ENCODE measurements around the gene GFY. TPM values are rescaled to one million over a fixed set of nuclear protein-coding genes. Genes with fewer than 3 reads are reported as not detected.

The GFY gene
- total RNA-seq, 4 donors from 2014 or later, result not detected

GRCh38 chr19:49413348-49413747 lies 11.8 kb upstream of the GFY start:
- no peak for TF ChIP-seq POLR2AphosphoS5 (IDR thresholded peaks at IDR 0.05)
- Histone ChIP-seq H3K27me3 (peaks cover 35% of the 10 kb centered on the region), H3K9me3 (no peaks in the 10 kb centered on the region), H3K36me3 (no peaks in the 10 kb centered on the region), H3K4me1 (peaks cover 0 to 8% (median 0%) of the 10 kb centered on the region in 4 donors), H3K27ac (no peak overlapping the region), H3K4me3 (no peak overlapping the region)
- intact Hi-C loops (cut with DNase I; ENCODE audit: low total_unique reads), result no loop called here
- DNase-seq, result no peak
- in situ Hi-C loops (cut with MboI; ENCODE audit: low pct_ligation_motif_present in 1 of 4, low pct_unique_long_range_greater_than_20kb in 1 of 4, low sequenced_read_pairs in 3 of 4), result no loop called here
- WGBS, 2 donors (ENCODE audit: low coverage in 1 of 2), result 66% methylated on average over 9 of the region's 9 CpGs; no CpG with 5 or more reads in 1 of the 2 donors

GRCh38 chr19:49414256-49414655 lies 10.9 kb upstream of the GFY start:
- H3K27ac ChIP-seq, result no peak overlapping the region
- H3K27me3 ChIP-seq, result peaks cover 45% of the 10 kb centered on the region
- no peaks in the 10 kb centered on the region for H3K9me3 ChIP-seq
- H3K4me1 ChIP-seq, result peaks cover 0 to 8% (median 0%) of the 10 kb centered on the region in 4 donors
- WGBS, 2 donors (ENCODE audit: low coverage in 1 of 2), result 79% methylated on average over 3 of the region's 3 CpGs; no CpG with 5 or more reads in 1 of the 2 donors
- no peak for DNase-seq
- intact Hi-C loops (cut with DNase I; ENCODE audit: low total_unique reads), result no loop called here
- no peak overlapping the region for H3K4me3 ChIP-seq
- TF ChIP-seq EP300 (IDR thresholded peaks at IDR 0.05; ENCODE audit: low read depth) (no peak), CTCF (IDR thresholded peaks at IDR 0.05) (no peak), POLR2A (IDR thresholded peaks at IDR 0.05) (no peak), POLR2AphosphoS5 (IDR thresholded peaks at IDR 0.05) (no peak)
- no peaks in the 10 kb centered on the region for H3K36me3 ChIP-seq
- in situ Hi-C loops (cut with MboI; ENCODE audit: low pct_ligation_motif_present in 1 of 4, low pct_unique_long_range_greater_than_20kb in 1 of 4, low sequenced_read_pairs in 3 of 4), result no loop called here

GRCh38 chr19:49415102-49415809 lies 9.9 kb upstream of the GFY start:
- no peak for TF ChIP-seq CTCF (IDR thresholded peaks at IDR 0.05)
- no peak for TF ChIP-seq EP300 (IDR thresholded peaks at IDR 0.05; ENCODE audit: low read depth)
- TF ChIP-seq POLR2A (IDR thresholded peaks at IDR 0.05), result no peak
- no peak for TF ChIP-seq POLR2AphosphoS5 (IDR thresholded peaks at IDR 0.05)
- no peaks in the 10 kb centered on the region for H3K36me3 ChIP-seq
- H3K4me1 ChIP-seq, result no peaks in the 10 kb centered on the region
- peaks cover 55% of the 10 kb centered on the region for H3K27me3 ChIP-seq
- intact Hi-C loops (cut with DNase I; ENCODE audit: low total_unique reads) (no loop called here), in situ Hi-C loops (cut with MboI; ENCODE audit: low pct_ligation_motif_present in 1 of 4, low pct_unique_long_range_greater_than_20kb in 1 of 4, low sequenced_read_pairs in 3 of 4) (no loop called here)
- DNase-seq, result no peak
- WGBS, 2 donors (ENCODE audit: low coverage in 1 of 2), result 58% methylated on average over 15 of the region's 15 CpGs; no CpG with 5 or more reads in 1 of the 2 donors
- H3K4me3 ChIP-seq, result no peak overlapping the region
- no peak overlapping the region for H3K27ac ChIP-seq
- H3K9me3 ChIP-seq, result no peaks in the 10 kb centered on the region

GRCh38 chr19:49415810-49416200 lies 9.4 kb upstream of the GFY start:
- Histone ChIP-seq H3K27me3 (peaks cover 60% of the 10 kb centered on the region), H3K36me3 (no peaks in the 10 kb centered on the region), H3K27ac (no peak overlapping the region), H3K4me3 (no peak overlapping the region), H3K4me1 (peaks cover 0 to 1% (median 0%) of the 10 kb centered on the region in 4 donors), H3K9me3 (no peaks in the 10 kb centered on the region)
- in situ Hi-C loops (cut with MboI; ENCODE audit: low pct_ligation_motif_present in 1 of 4, low pct_unique_long_range_greater_than_20kb in 1 of 4, low sequenced_read_pairs in 3 of 4) (no loop called here), intact Hi-C loops (cut with DNase I; ENCODE audit: low total_unique reads) (no loop called here)
- 81% methylated on average over 2 of the region's 2 CpGs for WGBS, 2 donors (ENCODE audit: low coverage in 1 of 2)
- no peak for TF ChIP-seq POLR2AphosphoS5 (IDR thresholded peaks at IDR 0.05)
- no peak for TF ChIP-seq EP300 (IDR thresholded peaks at IDR 0.05; ENCODE audit: low read depth)
- TF ChIP-seq POLR2A (IDR thresholded peaks at IDR 0.05), result no peak
- no peak for TF ChIP-seq CTCF (IDR thresholded peaks at IDR 0.05)
- no peak for DNase-seq
